CD4-positive, alpha-beta T cell treated with Interleukin-21 for 1 hour (primary cell): ENCODE data around the gene MEIOB.
"Not testable (repeated sequence)": the region's sequence is repeated elsewhere in the genome, so short reads cannot be mapped to it uniquely, and the experiment has no call there.

Source experiments
- DNase-seq: peaks from one replicate; pipeline ENCODE4 v3.0.0-alpha.2; 2020

Gene MEIOB, protein sequence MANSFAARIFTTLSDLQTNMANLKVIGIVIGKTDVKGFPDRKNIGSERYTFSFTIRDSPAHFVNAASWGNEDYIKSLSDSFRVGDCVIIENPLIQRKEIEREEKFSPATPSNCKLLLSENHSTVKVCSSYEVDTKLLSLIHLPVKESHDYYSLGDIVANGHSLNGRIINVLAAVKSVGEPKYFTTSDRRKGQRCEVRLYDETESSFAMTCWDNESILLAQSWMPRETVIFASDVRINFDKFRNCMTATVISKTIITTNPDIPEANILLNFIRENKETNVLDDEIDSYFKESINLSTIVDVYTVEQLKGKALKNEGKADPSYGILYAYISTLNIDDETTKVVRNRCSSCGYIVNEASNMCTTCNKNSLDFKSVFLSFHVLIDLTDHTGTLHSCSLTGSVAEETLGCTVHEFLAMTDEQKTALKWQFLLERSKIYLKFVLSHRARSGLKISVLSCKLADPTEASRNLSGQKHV

DNA sequence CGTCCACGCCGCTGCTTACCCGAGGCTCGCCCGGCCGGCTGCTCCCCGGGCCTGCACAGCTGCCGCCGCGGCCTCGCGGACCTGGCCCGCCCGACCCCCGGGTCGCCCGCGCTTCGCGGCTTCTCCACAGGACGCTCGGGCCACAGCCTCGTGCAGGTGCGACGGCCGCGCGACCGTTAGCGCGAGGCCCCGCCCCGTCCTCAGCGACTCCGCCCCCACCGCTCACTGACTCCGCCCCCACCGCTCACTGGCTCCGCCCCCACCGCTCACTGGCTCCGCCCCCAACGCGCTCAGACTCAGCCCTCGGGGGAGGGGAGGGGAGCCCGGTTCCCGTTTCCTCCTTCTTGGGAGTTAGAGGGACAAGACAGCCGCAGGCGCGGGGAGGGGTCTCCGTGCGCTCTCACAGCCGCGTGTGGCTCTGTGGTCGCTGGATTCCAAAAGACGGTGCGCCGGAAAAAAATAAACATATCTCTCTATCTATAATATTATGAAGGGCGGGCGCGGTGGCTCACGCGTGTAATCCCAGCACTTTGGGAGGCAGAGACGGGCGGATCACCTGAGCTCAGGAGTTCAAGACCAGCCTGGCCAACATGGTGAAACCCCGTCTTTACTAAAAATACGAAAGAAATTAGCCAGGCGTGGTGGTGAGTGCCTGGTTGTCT, at the start of gene MEIOB:
Gene MEIOB (minus strand): TSS at position 191 of the 662 bp plus-strand sequence. CDS start 3,989 bp downstream, outside the sequence.
- DNase-seq, result no peak

DNA sequence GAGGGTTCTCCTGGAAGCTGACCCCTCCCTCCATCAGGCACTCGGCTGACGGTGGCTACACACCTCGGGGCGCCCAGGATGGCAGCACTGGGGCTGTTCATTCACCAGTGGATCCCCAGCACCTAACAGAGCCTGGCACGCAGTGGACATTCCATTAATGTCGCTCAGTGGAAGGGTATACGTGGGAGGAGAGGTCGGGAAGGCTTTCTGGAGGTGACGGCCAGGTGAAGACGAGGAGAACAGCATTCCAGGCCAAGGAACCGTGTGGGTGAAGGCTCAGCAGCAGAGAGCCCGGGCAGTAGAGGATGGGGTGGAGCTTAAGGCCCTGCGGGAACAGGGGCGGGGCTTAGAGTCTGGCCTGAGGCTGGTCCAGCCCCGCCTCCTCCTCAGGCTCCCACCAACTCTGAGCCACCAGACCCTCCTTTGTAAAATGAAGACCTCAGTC, 48.8 kb upstream of the MEIOB start:
- no peak for DNase-seq

DNA sequence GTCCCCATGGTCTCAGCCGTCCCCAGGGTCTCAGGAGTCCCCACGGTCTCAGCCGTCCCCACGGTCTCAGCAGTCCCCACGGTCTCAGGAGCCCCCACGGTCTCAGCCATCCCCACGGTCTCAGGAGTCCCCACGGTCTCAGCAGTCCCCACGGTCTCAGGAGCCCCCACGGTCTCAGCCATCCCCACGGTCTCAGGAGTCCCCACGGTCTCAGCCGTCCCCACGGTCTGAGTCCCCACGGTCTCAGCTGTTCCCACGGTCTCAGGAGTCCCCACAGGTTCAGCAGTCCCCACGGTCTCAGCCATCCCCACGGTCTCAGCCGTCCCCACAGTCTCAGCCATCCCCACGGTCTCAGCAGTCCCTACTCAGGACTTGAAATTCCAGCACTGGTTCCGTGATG, 48.2 kb upstream of the MEIOB start:
- DNase-seq, result not testable (repeated sequence)

DNA sequence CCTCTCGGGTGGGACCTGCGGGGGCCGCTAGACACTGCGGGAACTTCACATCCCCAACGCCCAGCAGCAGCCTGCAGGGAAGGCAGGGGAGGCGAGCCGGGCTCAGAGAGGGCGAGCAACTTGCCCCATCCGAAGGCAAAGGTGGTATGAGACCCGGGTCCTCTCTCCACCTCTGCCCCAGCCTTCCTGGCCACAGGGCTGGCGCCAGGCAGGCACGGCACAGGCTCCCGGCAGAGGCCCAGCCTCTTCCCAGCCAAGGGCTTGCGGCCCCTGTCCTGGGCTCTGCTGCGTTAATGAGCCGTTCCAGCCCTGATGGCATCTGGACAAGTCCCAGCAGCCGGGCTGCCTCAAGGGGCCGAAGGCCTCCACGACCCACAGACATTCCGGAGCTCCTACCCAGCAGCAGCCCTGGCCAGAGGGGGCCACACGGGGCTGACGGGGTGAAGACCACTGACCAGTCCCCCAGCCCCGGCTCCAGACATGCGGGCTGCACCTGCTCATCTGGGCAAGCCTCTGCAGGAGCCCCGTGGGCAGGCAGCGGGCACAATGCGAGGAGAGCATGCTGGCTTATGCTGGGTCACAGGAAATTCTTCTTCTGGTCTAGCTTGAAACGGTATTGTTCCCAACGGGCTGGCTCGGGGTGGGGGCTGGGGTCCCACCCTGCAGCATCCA, 47.5 kb upstream of the MEIOB start:
- no peak for DNase-seq

DNA sequence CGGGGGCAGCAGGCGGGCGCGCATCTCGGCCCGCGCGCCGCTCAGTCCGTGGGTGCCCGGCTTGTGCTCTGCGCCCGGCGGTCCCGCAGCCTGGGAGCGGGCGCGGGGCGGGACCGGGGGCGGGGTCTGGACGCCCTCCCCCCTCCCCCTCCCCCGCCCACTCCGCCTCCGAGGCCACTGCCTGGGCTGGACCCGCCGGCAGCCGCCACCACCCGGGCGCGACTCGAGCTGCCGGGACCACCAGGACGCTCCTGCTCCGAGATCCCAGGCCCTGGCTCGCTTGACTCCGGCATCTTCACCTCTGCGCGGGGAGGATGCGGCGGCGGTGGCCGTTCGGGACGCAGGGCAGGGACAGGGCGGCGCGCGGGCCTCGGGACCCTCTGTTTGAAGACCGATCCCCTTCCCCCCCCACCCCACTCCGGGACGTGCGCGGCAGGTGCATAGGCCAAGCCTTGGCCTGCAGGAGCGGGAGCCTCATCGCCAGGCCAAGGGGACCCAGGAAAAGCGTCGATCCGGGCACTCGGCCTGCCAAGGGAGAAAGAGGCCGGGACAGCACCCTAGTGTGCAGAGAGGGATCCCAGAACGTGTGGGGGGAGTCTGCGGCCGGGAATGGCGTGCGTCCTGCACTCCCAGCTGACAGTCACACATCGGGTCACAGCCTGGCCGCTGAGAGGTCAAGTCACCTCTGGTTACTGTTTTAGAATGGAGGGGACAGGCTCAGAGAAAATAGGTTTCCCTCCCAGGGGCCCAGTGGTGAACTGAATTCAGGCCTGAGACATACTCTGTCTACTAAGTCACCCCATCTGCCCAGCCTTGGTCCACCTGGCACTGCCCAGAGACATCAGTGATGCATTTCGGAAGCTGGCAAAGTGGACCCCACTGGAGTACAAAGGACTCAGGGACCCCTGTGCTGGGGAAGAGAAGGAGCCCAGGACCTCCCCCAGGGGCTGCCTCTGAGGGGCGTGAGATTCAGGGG, 46.7 kb upstream of the MEIOB start, which contains the start of gene HS3ST6:
Gene HS3ST6 (minus strand): TSS at position 65 of the 976 bp plus-strand sequence. CDS start 92 bp downstream, outside the sequence.
- DNase-seq, result no peak

DNA sequence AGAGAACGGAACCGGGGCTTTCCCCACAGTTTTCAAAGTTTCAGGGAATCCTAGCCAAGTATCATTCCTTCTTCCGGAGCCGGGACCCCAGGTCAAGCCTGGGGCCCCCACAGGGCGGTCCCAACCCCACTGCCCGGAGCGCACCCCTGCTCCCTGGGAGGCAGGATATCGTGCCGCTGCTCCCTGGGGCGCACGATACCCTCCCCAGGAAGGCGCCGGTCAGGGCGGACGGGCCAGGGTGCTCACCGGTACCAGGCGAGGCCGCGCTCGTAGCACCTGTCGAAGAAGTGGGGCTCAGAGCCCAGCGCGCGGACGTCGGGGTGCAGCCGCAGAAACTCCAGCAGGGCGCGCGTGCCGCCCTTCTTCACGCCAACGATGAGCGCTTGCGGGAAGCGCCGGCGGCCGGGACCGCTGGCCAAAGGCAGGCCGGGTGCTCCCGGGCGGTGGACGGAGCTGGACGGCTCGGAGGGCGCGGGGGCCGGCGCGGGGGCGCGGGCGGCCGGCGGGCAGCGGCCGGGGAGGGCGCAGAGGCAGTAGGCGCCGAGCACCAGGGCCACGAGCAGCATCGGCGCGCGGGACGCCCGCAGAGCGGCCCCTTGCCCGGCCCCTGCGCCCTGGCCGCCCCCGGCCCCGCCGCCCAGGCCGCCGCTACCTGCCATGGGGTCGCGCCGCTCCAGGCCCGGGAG, 45.8 kb upstream of the MEIOB start:
- no peak for DNase-seq

DNA sequence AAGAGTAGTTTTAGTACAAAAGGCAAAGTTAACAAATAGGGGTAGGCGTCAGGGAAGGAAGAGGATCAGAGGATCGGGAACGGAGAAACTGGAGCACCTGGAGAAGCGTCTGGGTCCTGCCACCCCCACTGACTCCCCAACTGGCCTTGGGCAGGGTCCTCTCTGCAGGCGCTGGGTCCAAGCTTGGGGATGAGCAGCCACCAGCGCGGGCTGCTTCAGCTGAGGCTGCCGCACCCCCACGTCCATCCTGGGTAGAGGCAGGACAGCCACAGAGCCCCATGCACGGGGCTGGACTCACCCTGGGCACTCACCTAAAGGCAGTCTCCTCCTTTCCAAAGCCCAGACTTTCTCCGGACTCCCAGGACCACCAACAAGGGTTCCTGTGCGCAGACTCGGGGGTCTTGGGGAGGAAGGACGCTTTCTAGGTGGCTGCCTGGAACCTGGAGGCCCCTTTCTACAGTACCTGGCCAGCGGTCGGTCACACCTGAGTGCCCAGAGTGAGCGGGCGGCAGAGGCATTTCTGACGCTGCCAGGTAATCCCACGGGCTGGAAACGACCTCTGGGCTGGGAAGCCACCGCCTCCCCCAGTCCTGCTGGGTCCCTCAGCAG, 45.2 kb upstream of the MEIOB start:
- no peak for DNase-seq

DNA sequence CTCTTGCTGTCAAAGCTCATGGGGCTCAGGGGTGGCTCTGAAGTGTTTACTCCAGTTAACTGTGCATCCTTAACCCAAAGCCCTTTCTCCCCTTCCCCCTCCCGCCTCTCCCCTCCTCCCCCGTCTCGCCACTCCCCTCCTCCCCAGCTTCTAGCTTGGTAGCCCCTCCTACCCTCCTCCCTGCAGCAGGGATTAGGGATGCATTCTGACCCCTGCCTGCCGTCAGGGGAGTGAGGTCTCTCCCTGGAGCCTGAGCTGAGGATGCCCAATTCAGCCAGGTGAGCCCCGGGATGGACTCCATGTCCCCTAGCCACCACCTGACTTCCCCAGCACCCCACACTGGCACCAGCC, 44.7 kb upstream of the MEIOB start:
- no peak for DNase-seq

DNA sequence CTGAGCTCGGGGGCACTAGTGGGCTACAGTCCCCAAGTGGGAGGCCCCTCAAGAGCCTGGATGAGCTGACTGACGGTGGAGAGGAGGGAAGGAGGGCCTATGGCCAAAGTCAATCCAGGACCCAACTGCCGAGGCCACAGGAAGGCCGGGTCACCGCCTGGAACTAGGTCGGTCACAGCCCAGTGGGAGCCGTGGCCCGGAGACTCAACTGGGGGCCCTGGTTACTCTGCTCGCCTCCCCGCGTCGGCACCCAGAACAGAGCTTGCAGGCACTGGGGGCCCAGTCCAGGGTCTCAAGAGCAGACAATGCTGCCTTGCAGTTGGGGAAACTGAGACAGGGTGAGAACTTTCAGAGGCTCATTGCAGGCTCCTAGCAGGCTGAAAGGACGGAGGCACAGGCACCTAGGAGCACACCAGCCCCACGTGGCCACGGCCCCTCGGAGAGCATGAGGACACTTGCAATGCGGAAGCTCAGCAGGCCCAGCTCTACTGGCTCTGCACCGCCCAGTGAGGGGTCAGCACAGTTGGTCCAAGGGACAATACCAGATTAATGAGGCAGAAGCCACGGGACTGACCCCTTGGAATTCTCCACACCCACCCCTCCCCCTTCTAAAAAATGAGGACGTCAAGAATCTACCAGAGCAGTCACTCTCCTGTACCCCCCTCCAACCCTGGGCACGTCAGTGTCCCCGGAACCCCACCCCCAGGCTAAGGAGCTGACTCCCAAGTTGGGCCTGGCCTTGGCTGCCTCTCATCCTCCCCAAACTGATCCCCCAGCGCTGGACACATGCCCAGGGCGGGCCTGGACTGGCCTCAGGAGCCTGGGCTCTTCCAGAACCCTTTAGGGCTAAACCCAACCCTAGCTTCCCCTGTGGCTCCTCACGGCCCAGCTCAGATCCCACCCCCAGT, 44.0 kb upstream of the MEIOB start:
- no peak for DNase-seq

DNA sequence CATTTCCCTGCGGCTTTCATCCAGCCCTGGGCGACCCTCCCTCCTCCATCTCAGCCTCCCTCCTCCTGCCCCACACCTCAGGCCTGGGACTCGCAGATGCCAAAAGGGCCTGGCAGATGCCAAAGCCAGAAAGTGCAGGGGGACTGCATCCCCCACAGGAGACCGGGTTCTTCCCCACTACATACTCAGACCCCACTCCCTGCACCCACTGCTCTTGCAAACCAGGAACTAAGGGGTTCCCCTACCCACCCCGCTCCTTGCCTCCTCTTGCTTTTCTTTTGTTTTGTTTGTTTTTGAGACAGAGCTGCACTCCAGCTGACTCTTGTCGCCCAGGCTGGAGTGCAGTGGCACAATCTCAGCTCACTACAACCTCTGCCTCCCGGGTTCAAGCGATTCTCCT, 43.0 kb upstream of the MEIOB start:
- no peak for DNase-seq

DNA sequence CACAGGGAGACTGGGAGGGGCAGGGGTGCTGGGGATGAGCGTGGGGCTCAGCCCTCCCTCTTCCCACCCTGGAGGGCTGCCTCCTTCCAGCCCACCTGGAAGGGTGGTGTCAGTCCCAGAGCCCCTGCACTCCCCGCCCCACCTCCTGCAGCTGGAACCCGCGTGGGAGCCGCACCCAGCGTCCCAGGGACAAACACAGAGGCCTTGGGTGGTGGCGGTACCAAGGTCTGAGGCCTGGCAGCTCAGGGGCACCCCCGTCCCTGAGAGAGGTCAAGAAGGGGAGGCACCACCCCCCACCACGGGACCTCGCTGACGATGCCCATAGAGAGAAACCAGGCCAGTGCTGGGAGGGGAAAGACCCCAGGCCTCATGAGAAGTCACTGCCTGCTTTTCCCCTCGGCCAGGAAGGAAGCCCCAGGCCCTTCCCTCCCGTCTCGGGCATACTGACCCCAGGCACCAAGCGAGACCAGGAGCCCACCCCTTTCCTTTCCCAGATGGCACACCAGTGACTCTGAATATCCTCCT, 42.2 kb upstream of the MEIOB start:
- DNase-seq, result no peak

DNA sequence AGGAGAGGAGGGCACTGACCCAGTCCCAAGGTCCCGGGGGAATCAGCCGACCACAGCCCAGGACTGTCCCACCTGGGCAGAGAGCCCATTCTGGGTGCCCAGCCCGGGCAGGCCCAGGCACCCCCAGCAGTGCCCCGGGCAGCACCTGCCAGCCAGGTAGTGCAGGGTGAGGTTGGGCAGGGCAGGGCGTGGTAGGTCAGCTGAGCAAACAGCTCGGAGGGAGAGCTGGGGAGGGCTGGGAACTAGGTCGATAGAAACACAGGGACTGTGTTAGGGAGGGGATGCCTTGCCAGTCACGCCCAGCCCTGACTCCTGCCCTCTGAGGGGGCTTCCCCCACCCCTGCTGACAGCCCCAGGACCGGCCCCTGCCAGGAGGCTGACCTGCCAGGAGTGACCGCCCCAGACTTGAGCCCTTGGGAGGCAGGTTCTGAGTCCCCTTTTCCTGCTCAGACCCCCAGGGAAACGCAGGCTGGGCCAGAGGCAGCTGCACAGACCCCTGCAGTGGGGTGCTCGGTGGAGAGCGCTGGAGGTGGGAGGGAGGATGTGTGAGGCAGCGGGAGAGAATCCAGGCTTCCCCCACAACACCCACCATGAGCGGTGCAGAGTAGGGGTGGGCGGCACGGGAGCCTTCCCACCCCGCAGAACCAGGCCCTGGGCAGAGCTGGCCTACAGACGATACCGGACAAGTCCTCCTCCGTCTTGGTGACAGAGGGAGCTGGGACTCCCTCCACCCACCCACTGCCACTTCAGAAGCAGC, 41.5 kb upstream of the MEIOB start:
- no peak for DNase-seq

DNA sequence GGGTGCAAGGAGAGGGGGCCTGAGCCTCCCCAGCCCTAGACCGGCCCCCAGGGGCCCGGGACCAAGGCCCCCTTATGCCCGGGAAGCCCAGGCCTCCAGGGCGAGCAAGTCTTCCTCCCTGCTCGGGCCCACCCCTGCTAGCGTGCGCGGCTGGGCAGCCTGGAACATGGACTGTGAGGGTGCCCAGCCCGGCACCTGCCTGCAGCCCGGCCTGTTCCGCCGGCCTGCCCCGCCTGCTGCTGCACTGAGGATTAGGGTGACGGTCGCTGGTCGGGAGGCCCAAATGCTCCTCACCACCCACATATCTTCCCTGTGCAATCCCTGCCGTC, 40.2 kb upstream of the MEIOB start:
- DNase-seq, result no peak

DNA sequence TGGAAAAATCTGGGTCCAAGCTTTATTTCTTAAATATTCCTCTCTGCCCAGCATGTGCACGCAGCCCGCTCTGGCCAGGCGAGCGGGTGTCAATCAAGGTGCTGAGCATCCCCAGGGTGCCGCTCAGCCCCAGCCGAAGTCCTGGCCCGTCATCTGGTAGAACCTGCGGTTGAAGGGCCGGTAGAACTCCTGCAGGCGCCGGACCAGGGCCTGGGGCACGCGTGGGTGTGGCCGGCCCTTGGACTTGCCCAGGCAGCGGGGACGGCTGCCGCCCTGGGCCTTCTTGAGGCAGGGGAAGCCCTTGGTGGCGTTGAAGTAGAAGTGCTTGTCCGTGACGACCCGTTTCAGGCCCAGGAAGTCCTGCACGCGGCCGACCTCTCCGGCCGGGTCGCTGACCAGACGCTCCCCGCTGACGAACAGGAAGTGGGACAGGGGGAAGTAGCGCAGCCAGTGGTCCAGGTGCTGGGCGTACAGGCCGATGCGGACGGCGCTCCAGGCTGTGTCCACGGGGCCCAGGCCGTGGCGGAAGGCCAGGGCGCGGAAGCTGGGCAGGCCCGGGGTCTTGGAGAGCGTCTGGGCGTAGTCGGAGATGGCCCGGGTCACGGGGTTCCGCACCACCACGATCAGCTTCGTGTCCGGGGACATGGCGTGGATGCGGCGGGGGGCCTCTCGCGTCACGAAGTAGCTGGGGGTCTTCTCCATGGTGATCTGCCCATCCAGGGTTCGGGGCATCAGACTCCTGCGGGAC, 39.7 kb upstream of the MEIOB start:
- no peak for DNase-seq

DNA sequence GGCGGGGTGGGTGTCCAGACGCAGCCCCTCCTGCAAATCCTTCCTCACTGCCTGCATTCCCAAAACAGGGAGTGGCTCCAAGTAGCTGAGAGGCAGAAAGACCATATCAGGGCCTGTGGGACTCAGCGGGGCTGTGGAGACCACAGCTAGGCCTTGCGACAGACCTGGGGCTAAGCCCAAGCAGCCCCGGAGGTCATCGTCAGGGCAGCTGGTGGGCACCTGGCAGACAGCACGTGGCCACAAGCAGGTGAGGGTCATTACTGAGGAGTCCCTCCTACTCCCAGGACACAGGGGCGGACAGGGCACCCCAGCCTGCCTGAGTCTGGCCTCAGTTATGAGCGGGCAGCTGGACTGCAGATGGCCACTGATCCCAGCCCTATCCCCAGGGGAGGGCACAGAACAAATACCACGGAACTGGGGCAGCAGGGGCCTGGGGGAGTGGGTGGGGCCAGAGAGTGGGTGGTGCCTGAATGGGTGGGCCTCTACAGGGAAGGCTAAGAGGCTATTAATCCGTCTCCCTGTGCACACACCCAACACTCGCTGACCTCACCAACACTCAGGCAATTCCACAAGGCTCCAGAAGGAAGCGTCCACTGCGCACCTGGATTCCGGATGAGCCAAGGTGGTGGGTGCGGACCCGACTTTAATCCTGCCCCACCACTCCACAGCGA, 37.7 kb upstream of the MEIOB start:
- DNase-seq, result no peak

DNA sequence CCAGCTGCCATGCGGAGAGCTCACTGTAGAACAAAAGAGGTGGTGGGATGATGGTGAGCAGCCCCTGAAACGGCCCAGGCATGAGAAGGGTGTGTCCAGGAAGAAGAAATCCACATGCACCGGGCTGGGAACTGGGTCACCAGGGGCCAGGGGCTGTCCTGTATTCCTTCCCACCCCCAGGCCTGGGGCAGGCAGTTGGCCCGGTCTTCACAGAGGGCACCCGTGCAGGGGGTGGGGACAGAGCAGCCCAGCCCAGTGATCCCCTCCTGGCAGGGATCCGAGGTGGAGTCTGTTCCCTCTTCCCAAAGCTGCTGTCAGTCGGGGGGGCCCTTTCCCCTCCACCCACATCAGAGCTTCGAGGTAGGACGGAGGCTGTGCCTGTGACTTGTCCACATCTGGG, 37.0 kb upstream of the MEIOB start:
- no peak for DNase-seq

DNA sequence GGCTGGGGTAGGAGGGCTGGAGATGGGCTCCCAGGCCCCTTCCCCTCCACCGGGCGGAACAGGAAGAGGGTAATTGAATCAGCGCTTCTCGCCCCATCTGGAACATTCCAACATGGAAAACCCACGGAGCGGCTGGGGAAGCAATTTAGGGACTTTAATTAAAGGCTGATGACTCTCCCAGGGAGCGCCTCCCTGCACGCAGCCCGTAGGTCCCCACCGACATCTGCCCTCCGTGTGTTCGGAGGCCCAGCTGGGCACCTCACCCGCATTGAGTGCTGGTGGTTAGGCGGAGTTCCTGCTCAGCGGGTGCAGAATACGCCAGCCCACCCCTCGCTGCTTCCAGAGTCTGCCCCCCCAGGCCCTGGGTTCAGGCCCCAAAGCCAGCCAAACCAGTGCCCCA, 36.2 kb upstream of the MEIOB start:
- no peak for DNase-seq
